ENCODE measurements around the gene NEDD4L.
"Not testable (repeated sequence)": the region's sequence is repeated elsewhere in the genome, so short reads cannot be mapped to it uniquely, and the experiment has no call there.

The NEDD4L gene

GRCh38 chr18:58360324-58360723 is 316.3 kb downstream of the NEDD4L start:
- no peak for DNase-seq

- DNase-seq: no peak
These were observed 317.2 kb downstream of the NEDD4L start for GRCh38 chr18:58361212-58361611.

GRCh38 chr18:58362027-58362575 is 318.1 kb downstream of the NEDD4L start:
- DNase-seq: no peak

GRCh38 chr18:58362829-58363271 is 318.8 kb downstream of the NEDD4L start:
- no peak for DNase-seq

GRCh38 chr18:58363767-58364540 is 319.9 kb downstream of the NEDD4L start:
- DNase-seq: no peak

GRCh38 chr18:58364876-58365528 is 321.0 kb downstream of the NEDD4L start:
- no peak for DNase-seq

GRCh38 chr18:58367425-58368140 is 323.6 kb downstream of the NEDD4L start:
- DNase-seq: no peak

GRCh38 chr18:58369616-58370015 is 325.6 kb downstream of the NEDD4L start:
- DNase-seq: no peak

GRCh38 chr18:58370038-58370580 is 326.1 kb downstream of the NEDD4L start:
- no peak for DNase-seq

GRCh38 chr18:58370612-58371011 is 326.6 kb downstream of the NEDD4L start:
- no peak for DNase-seq

- no peak for DNase-seq
These were observed 329.5 kb downstream of the NEDD4L start for GRCh38 chr18:58373481-58373880.

GRCh38 chr18:58375051-58375450 is 331.0 kb downstream of the NEDD4L start:
- DNase-seq: no peak

GRCh38 chr18:58378411-58379379 is 334.7 kb downstream of the NEDD4L start:
- DNase-seq: no peak

GRCh38 chr18:58379443-58379842 is 335.4 kb downstream of the NEDD4L start:
- DNase-seq: no peak

- DNase-seq: not testable (repeated sequence)
These were observed 336.1 kb downstream of the NEDD4L start for GRCh38 chr18:58380113-58380512.

GRCh38 chr18:58381676-58382411 is 337.8 kb downstream of the NEDD4L start:
- no peak for DNase-seq

GRCh38 chr18:58382446-58382845 is 338.4 kb downstream of the NEDD4L start:
- DNase-seq: no peak

- no peak for DNase-seq
These were observed 341.4 kb downstream of the NEDD4L start for GRCh38 chr18:58385472-58385871.

- DNase-seq: no peak
These were observed 342.8 kb downstream of the NEDD4L start for GRCh38 chr18:58386780-58387179.

GRCh38 chr18:58387716-58388115 is 343.7 kb downstream of the NEDD4L start:
- no peak for DNase-seq

- no peak for DNase-seq
These were observed 344.7 kb downstream of the NEDD4L start for GRCh38 chr18:58388736-58389135.

All from activated CD4-positive, alpha-beta T cell treated with anti-CD3 and anti-CD28 coated beads, Interleukin-10, Interleukin-2, amounts not matched to agents 100 ng/mL and 50 ng/mL, durations not matched to agents 16 hours and 8 hours (primary cell).